Measurements from ENCODE around the gene CDCA8. TPM values are rescaled to one million over a fixed set of nuclear protein-coding genes. Genes with fewer than 3 reads are reported as not detected.

The CDCA8 gene
- total and polyA plus RNA-seq, 2 of the 13 experiments (the other 11 are each of a cell fraction or from before 2014, with no cell fraction given), result 24.1 to 38.6 TPM

Small RNAs within 50 kb of the gene (small RNA-seq; reads per million reads assigned to genes)
- 0 reads per million in 3 experiments for gene RF00019 (ENCODE audit: insufficient read depth in 2 of 3, insufficient read length in 3 of 3, low read depth in 2 of 3, low replicate concordance in 1 of 3)

Other genes starting within 250 kb of the CDCA8 start
- 4.2 and 6.8 TPM in 2 replicates for gene ZC3H12A, start 217.9 kb upstream of the CDCA8 start, total RNA-seq (2016; rRNA removed; fragmentation: Illumina TruSeq; extraction: Trizol)
- gene ZC3H12A, start 217.9 kb upstream of the CDCA8 start, polyA plus RNA-seq (2011; rRNA removed), result 13.3 and 21.1 TPM in 2 replicates
- gene MEAF6, start 177.8 kb upstream of the CDCA8 start, total RNA-seq (2016; rRNA removed; fragmentation: Illumina TruSeq; extraction: Trizol), result 45.6 and 67.6 TPM in 2 replicates
- gene MEAF6, start 177.8 kb upstream of the CDCA8 start, polyA plus RNA-seq (2011; rRNA removed), result 24.6 and 29.5 TPM in 2 replicates
- gene SNIP1, start 138.2 kb upstream of the CDCA8 start, total RNA-seq (2016; rRNA removed; fragmentation: Illumina TruSeq; extraction: Trizol), result 10.9 and 11.2 TPM in 2 replicates
- 5.5 and 6.2 TPM in 2 replicates for gene SNIP1, start 138.2 kb upstream of the CDCA8 start, polyA plus RNA-seq (2011; rRNA removed)
- gene DNALI1, start 135.6 kb upstream of the CDCA8 start, total RNA-seq (2016; rRNA removed; fragmentation: Illumina TruSeq; extraction: Trizol), result 0.42 and 0.52 TPM in 2 replicates
- 0.70 and 0.93 TPM in 2 replicates for gene DNALI1, start 135.6 kb upstream of the CDCA8 start, polyA plus RNA-seq (2011; rRNA removed)
- 72.1 and 101 TPM in 2 replicates for gene GNL2, start 96.6 kb upstream of the CDCA8 start, total RNA-seq (2016; rRNA removed; fragmentation: Illumina TruSeq; extraction: Trizol)
- 31.2 and 32.1 TPM in 2 replicates for gene GNL2, start 96.6 kb upstream of the CDCA8 start, polyA plus RNA-seq (2011; rRNA removed)
- not detected in 2 replicates for gene RSPO1, start 57.6 kb upstream of the CDCA8 start, total RNA-seq (2016; rRNA removed; fragmentation: Illumina TruSeq; extraction: Trizol)
- gene RSPO1, start 57.6 kb upstream of the CDCA8 start, polyA plus RNA-seq (2011; rRNA removed), result not detected in 2 replicates
- gene EPHA10, start 72.6 kb downstream of the CDCA8 start, total RNA-seq (2016; rRNA removed; fragmentation: Illumina TruSeq; extraction: Trizol), result 0.08 and 0.58 TPM in 2 replicates
- gene EPHA10, start 72.6 kb downstream of the CDCA8 start, polyA plus RNA-seq (2011; rRNA removed), result 0.11 and 0.29 TPM in 2 replicates
- gene MANEAL, start 101.3 kb downstream of the CDCA8 start, total RNA-seq (2016; rRNA removed; fragmentation: Illumina TruSeq; extraction: Trizol), result 16.8 and 26.4 TPM in 2 replicates
- gene MANEAL, start 101.3 kb downstream of the CDCA8 start, polyA plus RNA-seq (2011; rRNA removed), result 20.8 and 24.2 TPM in 2 replicates
- gene C1orf122, start 115.3 kb downstream of the CDCA8 start, total RNA-seq (2016; rRNA removed; fragmentation: Illumina TruSeq; extraction: Trizol), result 31.3 and 40.6 TPM in 2 replicates
- 18.7 and 25.1 TPM in 2 replicates for gene C1orf122, start 115.3 kb downstream of the CDCA8 start, polyA plus RNA-seq (2011; rRNA removed)
- 29.2 and 31.8 TPM in 2 replicates for gene YRDC, start 115.7 kb downstream of the CDCA8 start, total RNA-seq (2016; rRNA removed; fragmentation: Illumina TruSeq; extraction: Trizol)
- gene YRDC, start 115.7 kb downstream of the CDCA8 start, polyA plus RNA-seq (2011; rRNA removed), result 25.4 and 27.5 TPM in 2 replicates
- gene MTF1, start 167.1 kb downstream of the CDCA8 start, total RNA-seq (2016; rRNA removed; fragmentation: Illumina TruSeq; extraction: Trizol), result 3.3 and 7.2 TPM in 2 replicates
- 2.4 and 2.6 TPM in 2 replicates for gene MTF1, start 167.1 kb downstream of the CDCA8 start, polyA plus RNA-seq (2011; rRNA removed)

Measured in HepG2 (cell line).